ENCODE results near the gene AGPAT1.

GRCh38 chr6:32151863-32152768 is 23.8 kb downstream of the AGPAT1 start, which contains the start of gene PRRT1:
- TF ChIP-seq GATA3 (IDR thresholded peaks at IDR 0.05; ENCODE audit: low read depth, low read length) (no peak), GATA2 (IDR thresholded peaks at IDR 0.05; ENCODE audit: low read depth, low read length) (no peak)

All from SH-SY5Y (cell line).